Measurements from ENCODE around the gene OR8G1.

GRCh38 chr11:124202951-124203350 is 37.9 kb upstream of the OR8G1 start:
- TF ChIP-seq CTCF (IDR thresholded peaks at IDR 0.05): no peak
- TF ChIP-seq EP300 (IDR thresholded peaks at IDR 0.05): no peak
- TF ChIP-seq POLR2AphosphoS5 (IDR thresholded peaks at IDR 0.05): no peak

Measured in stomach (tissue), 4 donors.